GM12801 (cell line): ENCODE measurements around the gene RINL.

ENCODE experiments used
- TF ChIP-seq, protein P1 (sequence below): IDR thresholded peaks from one replicate; pipeline ENCODE4 v1.5.1; 2011; ENCODE audit warnings: control low read depth; ENCODE audit not compliant: insufficient read length; ENCODE audit errors: extremely low read depth

The RINL gene

DNA sequence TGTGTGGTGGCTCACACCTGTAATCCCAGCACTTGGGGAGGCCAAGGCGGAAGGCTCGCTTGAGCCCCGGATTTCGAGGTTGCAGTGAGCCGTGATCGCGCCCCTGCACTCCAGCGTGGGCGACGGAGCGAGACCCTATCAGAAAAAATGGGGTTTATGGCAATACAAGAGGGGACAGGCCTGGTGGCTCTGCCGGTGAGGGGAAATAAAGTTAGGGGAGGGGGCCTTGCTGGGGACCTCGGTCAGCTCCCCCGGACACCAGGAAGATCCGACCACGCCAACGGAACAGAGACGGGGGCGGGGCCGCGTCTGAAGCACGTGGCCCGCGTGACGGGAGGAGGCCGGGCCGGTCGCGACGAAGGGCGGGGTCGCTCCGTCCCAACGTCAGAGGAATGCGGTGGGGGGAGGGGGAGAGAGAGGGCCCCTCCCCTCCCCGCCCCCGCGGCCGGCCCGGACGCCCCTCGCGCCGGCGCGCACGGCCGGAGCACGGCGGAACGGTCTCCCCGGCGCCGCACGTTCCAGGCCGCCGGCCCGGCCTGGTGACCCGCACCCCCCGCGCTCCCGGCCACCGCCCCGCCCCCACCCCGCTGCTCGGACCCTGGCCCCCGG, 26.3 kb downstream of the RINL start:
- TF ChIP-seq, protein P1, sequence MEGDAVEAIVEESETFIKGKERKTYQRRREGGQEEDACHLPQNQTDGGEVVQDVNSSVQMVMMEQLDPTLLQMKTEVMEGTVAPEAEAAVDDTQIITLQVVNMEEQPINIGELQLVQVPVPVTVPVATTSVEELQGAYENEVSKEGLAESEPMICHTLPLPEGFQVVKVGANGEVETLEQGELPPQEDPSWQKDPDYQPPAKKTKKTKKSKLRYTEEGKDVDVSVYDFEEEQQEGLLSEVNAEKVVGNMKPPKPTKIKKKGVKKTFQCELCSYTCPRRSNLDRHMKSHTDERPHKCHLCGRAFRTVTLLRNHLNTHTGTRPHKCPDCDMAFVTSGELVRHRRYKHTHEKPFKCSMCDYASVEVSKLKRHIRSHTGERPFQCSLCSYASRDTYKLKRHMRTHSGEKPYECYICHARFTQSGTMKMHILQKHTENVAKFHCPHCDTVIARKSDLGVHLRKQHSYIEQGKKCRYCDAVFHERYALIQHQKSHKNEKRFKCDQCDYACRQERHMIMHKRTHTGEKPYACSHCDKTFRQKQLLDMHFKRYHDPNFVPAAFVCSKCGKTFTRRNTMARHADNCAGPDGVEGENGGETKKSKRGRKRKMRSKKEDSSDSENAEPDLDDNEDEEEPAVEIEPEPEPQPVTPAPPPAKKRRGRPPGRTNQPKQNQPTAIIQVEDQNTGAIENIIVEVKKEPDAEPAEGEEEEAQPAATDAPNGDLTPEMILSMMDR: no peak

DNA sequence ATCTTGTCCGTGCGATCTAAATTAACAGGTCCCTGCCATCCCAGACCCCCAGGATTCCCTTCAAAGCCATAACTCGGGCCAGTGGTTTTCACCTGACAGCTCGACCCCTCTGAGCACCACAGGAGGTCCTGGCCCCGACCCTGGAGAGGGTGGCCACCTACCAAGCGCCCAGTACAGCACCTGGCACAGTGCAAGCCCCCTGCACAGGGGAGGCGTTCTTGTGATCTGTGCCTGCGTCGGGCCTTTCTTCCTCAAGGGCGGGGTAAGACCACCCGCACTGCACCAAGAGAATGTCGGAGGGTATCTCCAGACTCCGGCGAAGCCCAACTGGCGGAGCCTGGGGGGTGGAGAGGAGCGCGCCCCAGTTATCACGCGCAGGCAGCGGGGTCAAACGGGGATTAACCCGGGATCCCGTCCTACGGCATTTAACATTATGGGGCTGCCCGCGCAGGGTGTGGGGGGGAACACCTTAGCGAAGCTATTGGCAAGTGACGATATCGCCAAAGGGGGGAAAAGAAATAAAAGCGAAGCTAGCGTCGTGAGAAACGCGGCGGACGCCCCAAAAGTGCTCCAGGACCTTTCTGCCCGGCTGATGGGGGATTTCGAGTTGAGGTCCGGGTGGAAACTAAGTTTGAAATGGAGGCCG, 27.0 kb downstream of the RINL start:
- TF ChIP-seq, protein P1: no peak

DNA sequence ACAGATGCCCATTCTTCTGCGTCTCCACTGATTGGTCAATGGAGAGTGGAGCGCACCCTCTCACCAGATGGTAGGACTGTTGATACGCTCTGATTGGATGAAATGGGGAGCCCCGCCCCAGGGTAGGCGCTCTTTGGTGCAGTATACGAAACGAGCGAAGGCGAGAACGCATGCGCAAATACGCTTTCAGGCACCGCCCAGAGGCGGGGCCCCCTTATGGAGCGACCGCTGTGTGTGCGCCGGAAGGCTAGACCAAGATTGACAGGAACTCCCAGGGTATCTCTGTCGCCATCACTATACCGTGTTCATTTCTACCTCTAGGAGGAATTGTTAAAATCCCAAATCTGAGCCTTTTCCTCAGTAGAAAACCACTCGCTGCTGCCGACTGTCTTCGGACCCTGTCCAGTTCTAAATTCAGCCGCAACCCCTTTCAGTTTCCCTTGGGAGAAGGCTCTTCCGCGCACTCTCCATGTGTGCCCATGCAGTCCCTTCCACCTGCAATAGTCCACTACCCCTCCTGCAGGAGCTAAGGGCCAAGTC, 27.6 kb downstream of the RINL start:
- TF ChIP-seq, protein P1: no peak

DNA sequence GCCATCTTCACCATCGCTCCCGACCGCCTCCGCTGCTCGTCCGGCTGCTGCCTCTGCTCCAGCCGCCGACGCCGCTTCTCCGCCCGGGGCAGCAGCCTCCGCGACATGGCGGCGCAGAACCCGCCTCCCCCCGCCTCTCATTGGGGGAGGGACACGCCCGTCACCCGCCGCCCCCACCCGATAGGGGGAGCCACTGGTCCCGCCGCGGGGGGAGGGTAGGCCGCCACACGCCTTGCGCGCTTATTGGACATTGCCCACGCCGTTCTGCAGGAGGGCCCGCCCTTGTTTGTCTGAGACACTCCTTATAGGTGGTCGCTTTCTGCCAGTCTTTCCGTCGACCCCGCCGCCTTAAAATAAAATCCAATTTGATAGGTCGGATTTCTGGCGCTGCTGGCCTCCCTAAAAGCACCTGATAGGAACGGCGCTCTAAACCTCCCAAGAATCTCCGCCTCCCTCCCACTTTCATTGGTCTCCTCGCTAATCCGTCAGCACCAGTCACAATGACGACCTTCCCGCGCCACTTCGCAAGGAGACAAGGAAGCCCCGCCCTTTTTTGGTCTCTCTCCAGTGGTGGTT, 28.1 kb downstream of the RINL start, which contains the start of gene HNRNPL:
TSS of gene HNRNPL (minus strand) at position 127 of the 576 bp plus-strand sequence. CDS start at position 107, 20 bp downstream.
- TF ChIP-seq, protein P1: no peak

DNA sequence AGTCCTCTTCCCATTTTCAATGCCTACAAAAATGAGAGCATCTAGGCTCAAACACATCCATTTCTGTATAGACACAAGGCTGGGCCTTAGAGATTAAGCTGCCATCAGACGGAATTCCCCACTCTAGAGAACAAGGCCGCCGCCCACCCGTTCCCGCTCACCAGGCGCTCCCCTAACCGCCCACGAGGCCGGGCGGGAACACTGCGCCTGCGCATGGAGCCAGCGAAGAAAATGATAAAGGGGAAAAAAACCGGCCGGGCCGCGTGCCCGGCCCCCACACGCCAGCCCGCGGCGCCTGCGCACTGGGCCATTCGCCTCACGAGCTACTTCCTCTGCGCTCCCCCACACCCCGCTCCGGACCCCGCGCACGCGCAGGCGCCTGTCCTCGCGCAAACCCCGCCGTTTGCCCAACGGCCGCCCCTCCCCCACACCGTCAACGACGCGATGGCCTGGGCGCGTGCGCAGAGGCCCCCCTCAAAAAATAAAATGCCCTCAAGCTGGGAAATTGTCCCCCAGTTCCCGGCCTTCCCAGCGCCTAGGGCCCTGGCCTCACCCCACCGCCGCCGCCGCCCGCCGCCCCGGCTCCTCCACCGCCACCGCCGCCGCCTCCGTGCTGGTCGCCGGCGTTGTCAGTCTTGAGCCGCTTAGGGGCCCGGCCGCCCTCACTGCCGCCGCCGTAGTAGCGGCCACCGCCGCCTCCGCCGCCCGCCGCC, 28.8 kb downstream of the RINL start:
- TF ChIP-seq, protein P1: no peak

DNA sequence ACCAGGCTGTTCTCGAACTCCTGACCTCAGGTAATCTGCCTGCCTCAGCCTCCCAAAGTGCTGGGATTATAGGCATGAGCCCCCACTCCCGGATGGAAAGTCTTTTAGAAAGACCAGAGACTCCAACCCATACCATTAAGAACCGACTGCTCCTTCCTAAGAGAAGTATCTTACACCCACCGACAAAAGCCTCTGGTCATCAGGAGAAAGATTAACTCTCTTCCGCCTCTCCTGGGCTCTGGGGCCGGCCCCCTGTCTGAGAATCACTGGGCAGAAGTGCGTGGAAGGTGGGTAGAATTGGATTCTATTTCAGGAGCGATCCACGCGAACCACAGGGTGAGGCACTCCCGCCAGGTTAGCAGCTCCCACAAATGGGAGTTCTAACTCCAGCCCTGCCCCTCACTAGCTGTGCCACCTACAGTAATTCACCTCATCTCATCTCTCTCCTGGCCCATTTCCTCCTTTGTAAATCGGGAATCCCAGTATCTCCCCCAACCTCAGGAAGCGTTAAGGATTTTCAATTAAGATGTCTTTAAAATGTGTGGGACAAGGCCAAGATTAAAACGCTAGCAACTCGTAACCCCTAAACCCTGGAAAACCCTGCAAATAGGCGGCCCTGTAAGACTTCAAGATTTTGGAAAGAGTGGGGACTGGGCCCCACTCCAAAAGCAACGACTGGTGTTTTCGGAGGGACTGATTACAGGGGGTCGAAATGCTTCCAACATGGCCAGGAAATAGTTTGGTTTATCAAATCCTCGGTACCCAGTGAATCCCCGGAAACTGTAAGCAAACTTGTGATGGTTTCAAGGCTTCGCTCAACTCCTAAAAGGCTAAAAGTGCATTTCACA, 29.6 kb downstream of the RINL start:
- TF ChIP-seq, protein P1: no peak
